ENCODE results near the gene FBXO44.
A peak's percentile ranks its signal among the peaks of the same experiment; 100 is the strongest.

DNA sequence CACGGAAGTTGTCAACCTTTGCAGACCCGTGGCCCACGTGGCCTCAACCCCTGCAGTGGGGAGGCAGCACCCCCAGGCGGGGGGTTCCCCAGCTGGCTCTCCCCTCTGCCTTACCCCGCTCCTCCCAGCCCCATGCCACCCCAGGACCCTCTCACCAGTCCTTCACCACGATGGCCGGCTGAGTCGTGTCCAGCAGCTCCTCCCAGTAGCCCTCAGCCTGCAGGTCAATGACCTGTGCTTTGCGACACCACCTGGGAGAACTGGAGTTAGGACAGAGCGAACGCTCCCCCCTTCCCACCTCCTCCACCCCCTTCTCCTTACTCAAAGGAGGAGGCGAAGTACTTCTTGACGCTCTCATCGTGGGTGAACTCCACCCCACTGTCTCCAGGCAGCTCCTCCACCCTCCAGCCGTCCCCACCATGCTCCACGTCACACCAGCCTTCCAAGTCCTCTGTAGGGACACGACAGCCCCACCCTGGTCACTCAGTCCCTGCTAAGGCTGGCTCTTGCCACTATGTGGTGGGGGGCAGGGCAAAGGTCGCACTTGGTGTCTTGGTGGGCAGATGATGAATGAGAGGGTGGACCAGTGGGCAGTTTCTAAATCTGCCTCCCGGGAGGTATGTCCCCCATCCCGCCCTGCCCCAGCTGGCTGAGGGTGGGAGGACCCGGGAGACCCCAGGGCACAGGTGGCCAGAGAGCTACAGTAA, 4.9 kb upstream of the FBXO44 start:
- TF ChIP-seq TEAD4 (IDR thresholded peaks at IDR 0.05) (no peak), CREB1 (IDR thresholded peaks at IDR 0.05; ENCODE audit: low read depth) (no peak), EGR1 (IDR thresholded peaks at IDR 0.05) (no peak), NFIC (IDR thresholded peaks at IDR 0.05) (no peak), RAD21 (IDR thresholded peaks at IDR 0.05; ENCODE audit: low read depth) (no peak), EP300 (IDR thresholded peaks at IDR 0.05; ENCODE audit: borderline replicate concordance) (no peak), TAF1 (IDR thresholded peaks at IDR 0.05; ENCODE audit: low read depth) (no peak), ZBTB7A (IDR thresholded peaks at IDR 0.05; ENCODE audit: low read depth) (no peak), CEBPB (IDR thresholded peaks at IDR 0.05) (no peak), FOXM1 (IDR thresholded peaks at IDR 0.05; ENCODE audit: borderline replicate concordance, low read depth) (no peak)
- TF ChIP-seq, protein P1, sequence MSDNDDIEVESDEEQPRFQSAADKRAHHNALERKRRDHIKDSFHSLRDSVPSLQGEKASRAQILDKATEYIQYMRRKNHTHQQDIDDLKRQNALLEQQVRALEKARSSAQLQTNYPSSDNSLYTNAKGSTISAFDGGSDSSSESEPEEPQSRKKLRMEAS (IDR thresholded peaks at IDR 0.05), result 0 out of 2 replicates have a peak, but pooled peaks have one; percentile 4
- TF ChIP-seq, protein P2, sequence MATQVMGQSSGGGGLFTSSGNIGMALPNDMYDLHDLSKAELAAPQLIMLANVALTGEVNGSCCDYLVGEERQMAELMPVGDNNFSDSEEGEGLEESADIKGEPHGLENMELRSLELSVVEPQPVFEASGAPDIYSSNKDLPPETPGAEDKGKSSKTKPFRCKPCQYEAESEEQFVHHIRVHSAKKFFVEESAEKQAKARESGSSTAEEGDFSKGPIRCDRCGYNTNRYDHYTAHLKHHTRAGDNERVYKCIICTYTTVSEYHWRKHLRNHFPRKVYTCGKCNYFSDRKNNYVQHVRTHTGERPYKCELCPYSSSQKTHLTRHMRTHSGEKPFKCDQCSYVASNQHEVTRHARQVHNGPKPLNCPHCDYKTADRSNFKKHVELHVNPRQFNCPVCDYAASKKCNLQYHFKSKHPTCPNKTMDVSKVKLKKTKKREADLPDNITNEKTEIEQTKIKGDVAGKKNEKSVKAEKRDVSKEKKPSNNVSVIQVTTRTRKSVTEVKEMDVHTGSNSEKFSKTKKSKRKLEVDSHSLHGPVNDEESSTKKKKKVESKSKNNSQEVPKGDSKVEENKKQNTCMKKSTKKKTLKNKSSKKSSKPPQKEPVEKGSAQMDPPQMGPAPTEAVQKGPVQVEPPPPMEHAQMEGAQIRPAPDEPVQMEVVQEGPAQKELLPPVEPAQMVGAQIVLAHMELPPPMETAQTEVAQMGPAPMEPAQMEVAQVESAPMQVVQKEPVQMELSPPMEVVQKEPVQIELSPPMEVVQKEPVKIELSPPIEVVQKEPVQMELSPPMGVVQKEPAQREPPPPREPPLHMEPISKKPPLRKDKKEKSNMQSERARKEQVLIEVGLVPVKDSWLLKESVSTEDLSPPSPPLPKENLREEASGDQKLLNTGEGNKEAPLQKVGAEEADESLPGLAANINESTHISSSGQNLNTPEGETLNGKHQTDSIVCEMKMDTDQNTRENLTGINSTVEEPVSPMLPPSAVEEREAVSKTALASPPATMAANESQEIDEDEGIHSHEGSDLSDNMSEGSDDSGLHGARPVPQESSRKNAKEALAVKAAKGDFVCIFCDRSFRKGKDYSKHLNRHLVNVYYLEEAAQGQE (IDR thresholded peaks at IDR 0.05; ENCODE audit: low read depth), result no peak
